HFFc6 (cell line): Measurements from ENCODE around the gene BOK. TPM values are rescaled to one million over a fixed set of nuclear protein-coding genes. Genes with fewer than 3 reads are reported as not detected.

ENCODE experiments used
- DNase-seq: peaks from one replicate; pipeline ENCODE4 v3.0.0-alpha.2; 2018
- H3K27ac Mint-ChIP-seq: 2 replicates; pipeline ENCODE4 v1.8.0; 2020; ENCODE audit warnings: mild to moderate bottlenecking, mixed read lengths
- H3K27me3 Mint-ChIP-seq: 2 replicates; pipeline ENCODE4 v1.8.0; 2021; ENCODE audit warnings: mild to moderate bottlenecking, moderate library complexity, mixed read lengths; ENCODE audit not compliant: insufficient read depth
- H3K36me3 Mint-ChIP-seq: 2 replicates; pipeline ENCODE4 v1.8.0; 2021; ENCODE audit warnings: low read depth, mixed read lengths
- H3K4me1 Mint-ChIP-seq: 2 replicates; pipeline ENCODE4 v1.8.0; 2020; ENCODE audit warnings: low read depth, mixed read lengths
- H3K4me3 Mint-ChIP-seq: 2 replicates; pipeline ENCODE4 v1.8.0; 2020; ENCODE audit warnings: mild to moderate bottlenecking, moderate library complexity, mixed read lengths
- H3K9me3 Mint-ChIP-seq: 2 replicates; pipeline ENCODE4 v1.8.0; 2020; ENCODE audit warnings: mild to moderate bottlenecking, mixed read lengths
- total RNA-seq, 6 experiments: library from RNA; stranded (reverse); fragmentation: NEBNext Ultra II Directional; extraction: Animal tissue kit (Norgen Biotek cat#: 25700); gene quantifications; 2 replicates in 1 of 6; 3 replicates in 5 of 6; pipeline ENCODE4 v1.2.3, GENCODE V29; 2021
- TF ChIP-seq, protein P1 (sequence below): fragments of 200-600 bp; sonication (generic); IDR thresholded peaks from 2 replicates; pipeline ENCODE4 v1.5.0; 2021; ENCODE audit warnings: antibody characterized with exemption, mild to moderate bottlenecking

The BOK gene
- total RNA-seq, 6 experiments from 2014 or later, result 26.3 to 42.4 (median 29.1) TPM

DNA sequence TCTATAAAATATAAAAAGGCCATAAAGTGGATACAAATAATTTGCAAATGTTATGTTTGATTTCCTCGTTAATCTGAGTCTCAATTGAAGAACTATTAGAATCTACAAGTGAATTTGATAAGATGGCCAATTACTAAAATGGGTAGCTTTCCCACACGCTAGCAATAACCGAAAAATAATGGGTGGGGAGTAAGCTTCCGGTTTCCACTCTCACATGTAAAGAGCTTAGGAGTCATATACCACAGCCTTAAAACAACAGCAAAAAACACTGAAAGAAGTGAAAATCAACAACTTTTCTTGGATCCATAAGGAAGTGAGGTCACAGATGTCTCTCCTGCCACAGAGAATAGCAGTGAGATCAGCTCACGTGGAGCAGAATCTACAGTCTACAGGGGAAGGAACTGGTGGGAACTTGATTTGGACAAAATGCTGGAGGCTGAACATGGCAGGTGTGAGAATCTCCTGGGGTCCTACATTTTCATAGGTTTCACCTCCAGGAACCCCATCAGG lies 59.8 kb downstream of the BOK start:
- TF ChIP-seq, protein P1, sequence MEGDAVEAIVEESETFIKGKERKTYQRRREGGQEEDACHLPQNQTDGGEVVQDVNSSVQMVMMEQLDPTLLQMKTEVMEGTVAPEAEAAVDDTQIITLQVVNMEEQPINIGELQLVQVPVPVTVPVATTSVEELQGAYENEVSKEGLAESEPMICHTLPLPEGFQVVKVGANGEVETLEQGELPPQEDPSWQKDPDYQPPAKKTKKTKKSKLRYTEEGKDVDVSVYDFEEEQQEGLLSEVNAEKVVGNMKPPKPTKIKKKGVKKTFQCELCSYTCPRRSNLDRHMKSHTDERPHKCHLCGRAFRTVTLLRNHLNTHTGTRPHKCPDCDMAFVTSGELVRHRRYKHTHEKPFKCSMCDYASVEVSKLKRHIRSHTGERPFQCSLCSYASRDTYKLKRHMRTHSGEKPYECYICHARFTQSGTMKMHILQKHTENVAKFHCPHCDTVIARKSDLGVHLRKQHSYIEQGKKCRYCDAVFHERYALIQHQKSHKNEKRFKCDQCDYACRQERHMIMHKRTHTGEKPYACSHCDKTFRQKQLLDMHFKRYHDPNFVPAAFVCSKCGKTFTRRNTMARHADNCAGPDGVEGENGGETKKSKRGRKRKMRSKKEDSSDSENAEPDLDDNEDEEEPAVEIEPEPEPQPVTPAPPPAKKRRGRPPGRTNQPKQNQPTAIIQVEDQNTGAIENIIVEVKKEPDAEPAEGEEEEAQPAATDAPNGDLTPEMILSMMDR, result no peak
- H3K36me3 Mint-ChIP-seq, result peaks cover 32% of the 10 kb centered on the region
- H3K4me1 Mint-ChIP-seq, result peaks cover 6% of the 10 kb centered on the region; the same call in 1 of the 2 replicates
- peaks cover 13% of the 10 kb centered on the region for H3K9me3 Mint-ChIP-seq
- H3K4me3 Mint-ChIP-seq, result no peak overlapping the region
- H3K27ac Mint-ChIP-seq, result no peak overlapping the region
- H3K27me3 Mint-ChIP-seq, result no peaks in the 10 kb centered on the region; the same call in 1 of the 2 replicates
- no peak for DNase-seq

DNA sequence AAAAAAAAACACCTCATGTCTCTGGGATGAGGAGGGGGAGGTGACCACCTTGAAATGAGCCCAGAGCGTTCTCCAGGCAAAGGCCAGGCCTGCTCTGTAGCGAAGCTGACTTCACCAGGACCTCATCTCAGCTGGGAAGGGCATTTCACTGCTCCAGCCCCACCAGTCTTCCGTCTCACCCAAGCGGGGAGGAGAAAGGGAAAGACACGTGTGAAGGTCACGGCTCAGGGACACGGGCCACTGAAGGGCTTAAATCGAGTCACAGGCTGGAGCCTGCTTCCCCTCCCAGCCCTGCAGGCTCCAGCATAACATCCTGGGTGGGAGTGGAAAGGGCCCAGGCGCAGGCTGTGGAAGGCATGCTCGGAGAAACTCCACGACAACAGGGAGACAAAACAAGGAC lies 60.3 kb downstream of the BOK start:
- Mint-ChIP-seq H3K36me3 (peaks cover 37% of the 10 kb centered on the region), H3K9me3 (peaks cover 13% of the 10 kb centered on the region), H3K4me1 (peaks cover 6% of the 10 kb centered on the region; the same call in 1 of the 2 replicates), H3K27me3 (no peaks in the 10 kb centered on the region; the same call in 1 of the 2 replicates), H3K4me3 (no peak overlapping the region), H3K27ac (no peak overlapping the region; the same call in 1 of the 2 replicates)
- TF ChIP-seq, protein P1, result no peak
- no peak for DNase-seq

DNA sequence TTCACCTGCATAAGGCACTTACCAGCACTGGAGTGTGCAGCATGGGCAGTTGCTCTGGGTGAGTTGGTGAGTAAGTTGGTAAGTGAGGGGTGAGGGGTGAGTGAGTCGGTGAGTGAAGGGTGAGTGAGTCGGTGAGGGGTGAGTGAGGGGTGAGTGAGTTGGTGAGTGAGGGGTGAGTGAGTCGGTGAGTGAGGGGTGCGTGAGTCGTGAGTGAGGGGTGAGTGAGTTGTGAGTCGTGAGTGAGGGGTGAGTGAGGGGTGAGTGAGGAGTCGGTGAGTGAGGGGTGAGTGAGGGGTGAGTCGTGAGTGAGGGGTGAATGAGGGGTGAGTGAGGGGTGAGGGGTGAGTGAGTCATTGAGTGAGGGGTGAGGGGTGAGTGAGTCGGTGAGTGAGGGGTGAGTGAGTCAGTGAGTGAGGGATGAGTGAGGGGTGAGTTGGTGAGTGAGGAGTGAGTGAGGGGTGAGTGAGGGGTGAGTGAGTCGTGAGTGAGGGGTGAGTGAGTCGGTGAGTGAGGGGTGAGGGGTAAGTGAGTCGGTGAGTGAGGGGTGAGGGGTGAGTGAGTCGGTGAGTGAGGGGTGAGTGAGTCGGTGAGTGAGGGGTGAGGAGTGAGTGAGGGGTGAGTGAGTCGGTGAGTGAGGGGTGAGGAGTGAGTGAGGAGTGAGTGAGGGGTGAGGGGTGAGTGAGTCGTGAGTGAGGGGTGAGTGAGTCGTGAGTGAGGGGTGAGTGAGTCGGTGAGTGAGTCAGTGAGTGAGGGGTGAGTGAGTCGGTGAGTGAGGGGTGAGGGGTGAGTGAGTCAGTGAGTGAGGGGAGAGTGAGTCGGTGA lies 61.3 kb downstream of the BOK start:
- Mint-ChIP-seq H3K27me3 (no peaks in the 10 kb centered on the region; the same call in 1 of the 2 replicates), H3K9me3 (peaks cover 13% of the 10 kb centered on the region), H3K4me1 (peaks cover 6% of the 10 kb centered on the region; the same call in 1 of the 2 replicates), H3K27ac (peak overlapping the region; percentile 45), H3K4me3 (no peak overlapping the region), H3K36me3 (peaks cover 37% of the 10 kb centered on the region)
- DNase-seq, result no peak
- TF ChIP-seq, protein P1, result no peak

DNA sequence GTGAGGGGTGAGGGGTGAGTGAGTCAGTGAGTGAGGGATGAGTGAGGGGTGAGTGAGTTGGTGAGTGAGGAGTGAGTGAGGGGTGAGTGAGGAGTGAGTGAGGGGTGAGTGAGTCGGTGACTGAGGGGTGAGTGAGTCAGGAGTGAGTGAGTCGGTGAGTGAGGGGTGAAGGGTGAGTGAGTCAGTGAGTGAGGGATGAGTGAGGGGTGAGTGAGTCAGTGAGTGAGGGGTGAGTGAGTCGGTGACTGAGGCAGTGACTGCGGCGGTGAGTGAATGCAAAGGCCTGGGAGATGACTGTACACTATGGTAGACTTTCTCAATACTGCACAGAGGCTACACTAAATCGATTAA lies 61.8 kb downstream of the BOK start:
- Mint-ChIP-seq H3K4me1 (peaks cover 6% of the 10 kb centered on the region; the same call in 1 of the 2 replicates), H3K27ac (peak overlapping the region; percentile 59), H3K4me3 (no peak overlapping the region), H3K27me3 (no peaks in the 10 kb centered on the region; the same call in 1 of the 2 replicates), H3K36me3 (peaks cover 37% of the 10 kb centered on the region), H3K9me3 (peaks cover 13% of the 10 kb centered on the region)
- DNase-seq, result no peak
- TF ChIP-seq, protein P1, result no peak

Other genes starting within 250 kb of the BOK start
- 1,000 to 10,000 TPM in 5 of 6 experiments, 100 to 1,000 TPM in 1; 991 to 1,153 (median 1,104) TPM for gene HDLBP, start 243.1 kb upstream of the BOK start, total RNA-seq
- gene SEPTIN2, start 242.8 kb upstream of the BOK start, total RNA-seq, result 100 to 1,000 TPM; 399 to 468 (median 441) TPM
- gene FARP2, start 202.5 kb upstream of the BOK start, total RNA-seq, result 10 to 100 TPM; 38.3 to 46.4 (median 41.9) TPM
- gene STK25, start 50.2 kb upstream of the BOK start, total RNA-seq, result 100 to 1,000 TPM; 129 to 159 (median 150) TPM
- 10 to 100 TPM; 40.6 to 47.9 (median 43.0) TPM for gene THAP4, start 78.4 kb downstream of the BOK start, total RNA-seq
- gene ATG4B, start 78.9 kb downstream of the BOK start, total RNA-seq, result 10 to 100 TPM; 43.5 to 58.3 (median 51.9) TPM
- gene DTYMK, start 128.1 kb downstream of the BOK start, total RNA-seq, result 10 to 100 TPM; 56.8 to 84.2 (median 76.1) TPM
- gene ING5, start 143.3 kb downstream of the BOK start, total RNA-seq, result 10 to 100 TPM; 18.7 to 20.0 (median 19.5) TPM
- gene D2HGDH, start 175.9 kb downstream of the BOK start, total RNA-seq, result 10 to 100 TPM; 14.0 to 21.6 (median 16.4) TPM
- gene GAL3ST2, start 218.1 kb downstream of the BOK start, total RNA-seq, result under 1 TPM in 4 of 6 experiments, not detected in 2; 0.17 to 0.26 (median 0.23) TPM